Ramos (cell line): ENCODE results near the gene MMP28.
"Not testable (repeated sequence)": the region's sequence is repeated elsewhere in the genome, so short reads cannot be mapped to it uniquely, and the experiment has no call there.

Source experiments
- in situ Hi-C: fragments of 300-500 bp; cut with MboI; formaldehyde crosslinking; loops from one replicate; pipeline ENCODE4 v1.14.3; 2022; ENCODE audit warnings: low sequenced_read_pairs; ENCODE audit not compliant: unreplicated experiment

The MMP28 gene

DNA sequence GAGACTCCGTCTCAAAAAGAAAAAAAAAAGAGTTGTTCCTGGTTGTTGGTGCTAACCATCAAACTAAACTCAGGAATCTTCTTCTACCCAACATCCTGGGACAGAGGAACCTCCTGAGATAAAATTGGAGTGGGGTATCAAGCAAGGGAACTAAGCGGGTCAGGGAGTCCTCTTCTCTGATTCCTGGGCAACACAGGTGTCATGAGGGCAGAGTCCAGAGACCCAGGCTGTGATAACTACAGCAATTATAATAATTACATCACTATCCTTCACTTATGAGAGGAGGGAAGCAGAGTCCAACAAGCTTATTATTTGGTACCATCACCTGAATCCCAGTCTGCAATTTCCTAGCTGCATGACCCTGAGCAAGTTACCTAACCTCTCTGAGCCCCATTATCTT lies 26.6 kb downstream of the MMP28 start:
- in situ Hi-C loops, result no loop called here

DNA sequence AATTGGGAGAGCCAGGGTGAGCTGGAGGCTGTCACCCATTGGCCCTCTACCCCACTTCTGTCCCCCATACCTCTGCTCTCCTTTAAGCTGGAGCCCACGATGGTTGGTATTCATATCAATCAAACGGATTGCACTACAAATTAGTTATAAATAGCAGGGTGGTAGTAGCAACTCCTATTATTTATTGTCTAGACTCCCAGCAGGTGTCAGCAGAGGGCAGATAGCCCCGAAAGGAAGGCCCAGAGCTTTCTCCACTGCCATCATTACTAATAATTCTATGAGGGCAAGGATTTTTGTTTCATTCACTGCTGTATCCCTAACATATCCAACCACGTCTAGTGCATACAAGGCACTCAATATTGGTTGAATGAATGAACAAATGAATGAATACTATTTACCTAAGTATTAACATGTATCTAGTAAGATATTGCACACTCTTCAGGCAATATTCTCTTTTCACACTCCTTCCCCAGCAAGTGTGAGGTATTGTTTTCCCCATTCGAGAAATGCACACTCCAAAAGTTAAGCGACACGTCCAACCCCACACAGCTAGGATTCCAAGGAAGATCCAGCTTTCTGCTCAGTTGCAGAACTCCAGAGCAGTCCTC lies 28.4 kb downstream of the MMP28 start:
- in situ Hi-C loops, result no loop called here

DNA sequence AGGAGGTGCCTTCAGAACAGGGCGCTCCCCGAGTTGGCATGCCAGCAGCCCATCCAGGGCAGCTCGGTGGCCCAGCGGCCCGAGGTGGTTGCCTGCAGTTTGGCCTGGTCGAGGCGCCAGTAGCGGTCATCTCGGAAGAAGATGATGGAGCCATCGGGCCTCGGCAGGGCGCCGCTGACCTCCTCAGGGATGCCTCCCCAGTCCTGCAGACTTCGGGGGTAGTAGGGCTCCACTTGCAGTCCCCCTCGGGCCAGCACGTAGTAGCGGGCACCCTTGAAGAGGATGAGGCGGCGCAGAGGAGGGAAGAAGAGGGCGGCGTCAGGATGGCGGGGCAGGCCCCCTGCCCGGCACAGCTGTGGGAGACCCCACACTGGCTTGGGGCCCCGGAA lies 29.0 kb downstream of the MMP28 start:
- in situ Hi-C loops, result no loop called here

DNA sequence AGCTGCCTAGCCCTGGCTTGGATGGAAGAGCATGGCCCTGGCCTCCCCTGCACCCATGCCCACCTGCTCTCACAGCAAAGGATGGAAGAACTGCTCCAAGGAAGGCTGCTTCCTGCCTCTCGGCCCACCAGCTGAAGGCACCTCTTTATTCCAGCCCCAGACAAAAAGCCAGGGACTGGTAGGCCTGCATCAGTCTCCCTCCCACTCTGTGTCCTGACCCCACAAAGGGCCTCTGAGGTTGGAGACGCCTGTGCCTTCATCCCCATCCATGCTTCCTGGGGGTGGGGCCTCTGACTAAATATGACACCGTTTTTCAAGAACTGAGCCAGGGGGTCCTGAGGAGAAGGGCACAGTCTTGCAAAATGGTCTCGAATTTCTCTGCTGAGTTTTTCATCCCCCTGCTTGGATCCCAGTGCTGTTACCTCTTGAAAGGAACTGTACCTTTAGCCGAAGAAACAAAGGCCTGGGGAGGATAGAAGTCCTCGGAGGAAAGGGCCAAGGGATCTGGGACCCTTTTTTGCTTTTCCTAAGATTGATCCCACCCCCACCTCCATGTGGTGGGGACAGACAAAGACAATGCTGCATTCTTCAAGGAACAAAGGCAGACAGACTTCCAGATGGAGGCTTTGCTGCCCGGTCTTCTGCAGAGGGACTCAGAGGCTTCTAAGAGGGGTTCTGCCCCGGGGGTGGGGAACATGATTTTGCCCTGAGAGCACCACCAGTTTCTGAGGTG lies 29.5 kb downstream of the MMP28 start:
- in situ Hi-C loops, result no loop called here

DNA sequence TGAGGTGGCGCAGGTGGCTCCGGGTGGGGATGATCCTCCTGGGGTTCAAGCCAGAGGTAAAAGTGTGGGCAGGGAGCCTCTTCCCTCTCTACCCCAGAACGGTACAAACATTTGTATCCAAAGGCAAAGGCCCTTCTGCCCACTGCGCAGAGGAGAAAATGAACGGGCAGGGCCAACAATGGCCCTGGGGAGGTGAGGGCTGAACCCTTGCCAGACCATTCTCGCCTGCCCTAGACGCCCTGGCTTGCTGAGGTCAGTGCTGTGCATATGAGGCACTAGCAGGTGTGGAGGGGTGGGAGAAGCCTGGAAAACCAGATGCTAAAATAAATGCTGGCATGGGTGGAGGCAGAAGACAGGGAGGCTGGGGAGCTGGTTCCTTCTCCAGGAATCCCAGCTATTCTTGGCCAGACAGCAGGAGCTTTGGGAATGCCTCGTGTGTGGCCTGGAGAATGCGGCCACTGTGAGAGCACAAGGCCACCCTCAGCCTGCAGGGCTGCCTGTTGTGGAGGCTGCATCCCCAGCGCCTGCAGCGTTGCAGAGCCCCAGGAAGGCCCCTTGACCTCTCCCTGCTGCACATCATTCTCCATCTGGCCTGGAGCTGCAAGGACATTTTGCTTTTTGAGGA lies 30.2 kb downstream of the MMP28 start:
- in situ Hi-C loops, result no loop called here

DNA sequence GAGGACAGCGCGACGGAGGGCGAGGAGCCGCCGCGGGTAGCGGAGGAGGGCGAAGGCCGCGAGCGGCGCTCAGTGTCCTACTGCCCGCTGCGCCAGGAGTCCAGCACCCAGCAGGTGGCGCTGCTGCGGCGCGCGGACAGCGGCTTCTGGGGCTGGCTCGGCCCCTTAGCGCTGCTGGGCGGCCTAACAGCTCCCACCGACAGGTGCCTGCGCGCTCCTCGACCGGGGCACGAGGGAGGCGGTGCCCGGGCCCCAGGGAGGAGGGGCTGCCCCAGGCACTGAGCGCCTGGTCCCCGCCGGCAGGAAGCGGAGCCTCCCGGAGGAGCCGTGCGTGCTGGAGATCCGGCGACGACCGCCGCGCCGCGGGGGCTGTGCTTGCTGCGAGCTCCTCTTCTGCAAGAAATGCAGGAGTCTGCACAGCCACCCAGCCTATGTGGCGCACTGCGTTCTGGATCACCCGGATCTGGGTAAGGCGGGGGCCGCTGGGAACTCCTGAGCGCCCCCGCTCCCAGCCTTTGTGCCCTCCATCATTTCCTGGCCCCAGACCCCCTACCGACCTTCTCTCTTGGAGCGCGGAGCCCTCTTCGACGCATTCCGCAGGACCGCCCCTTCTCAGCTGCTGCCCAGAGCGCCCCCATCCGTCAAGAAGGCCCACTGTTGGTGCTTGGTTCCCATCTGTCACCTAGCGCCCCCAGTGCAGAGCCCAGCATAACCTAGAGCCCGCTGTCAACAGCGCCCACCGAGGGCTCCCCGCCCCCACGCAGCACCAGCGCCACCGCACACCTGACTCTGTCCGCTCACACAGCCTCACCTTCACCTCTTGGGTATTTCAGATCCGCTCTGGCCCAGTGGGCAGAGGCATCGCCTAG lies 31.1 kb downstream of the MMP28 start:
- in situ Hi-C loops, result loop anchor here (5.0 kb wide), 1 partner anchor 43 kb away; the partner anchor contains the start of gene TAF15

DNA sequence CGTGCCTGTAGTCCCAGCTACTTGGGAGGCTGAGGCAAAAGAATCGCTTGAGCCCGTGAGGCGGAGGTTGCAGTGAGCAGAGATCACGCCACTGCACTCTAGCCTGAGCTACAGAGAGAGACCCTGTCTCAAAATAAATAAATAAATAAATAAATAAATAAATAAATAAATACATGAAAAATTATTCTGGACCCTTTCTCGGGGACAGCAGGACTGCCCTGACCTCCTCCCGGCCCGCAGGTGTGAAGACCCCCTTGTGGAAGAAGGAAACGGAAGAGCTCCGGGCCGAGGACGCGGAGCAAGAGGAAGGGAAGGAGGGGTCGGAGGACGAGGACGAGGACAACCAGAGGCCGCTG lies 31.7 kb downstream of the MMP28 start:
- in situ Hi-C loops, result loop anchor here (5.0 kb wide), 1 partner anchor 44 kb away; the partner anchor contains the start of gene TAF15

DNA sequence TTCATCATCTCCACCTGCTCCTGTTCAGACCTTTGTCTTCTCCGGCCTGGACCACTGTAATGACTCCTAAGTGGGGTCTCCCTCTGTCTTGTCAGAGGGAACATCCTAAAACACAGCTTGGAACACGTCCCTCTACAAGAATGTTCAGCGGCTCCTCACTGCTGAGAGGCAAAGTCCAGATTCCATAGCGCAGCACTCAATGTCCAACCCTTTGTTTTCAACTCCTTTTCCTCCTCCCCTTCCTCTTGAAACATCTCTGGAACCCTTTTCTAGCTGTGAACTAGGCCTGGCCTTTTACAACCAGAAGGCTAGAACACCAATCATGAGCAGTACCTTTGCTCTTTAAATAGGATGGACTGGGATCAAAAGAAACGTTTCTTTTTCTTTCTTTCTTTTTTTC lies 33.8 kb downstream of the MMP28 start:
- in situ Hi-C loops, result loop anchor here (5.0 kb wide), 1 partner anchor 46 kb away; the partner anchor contains the start of gene TAF15

DNA sequence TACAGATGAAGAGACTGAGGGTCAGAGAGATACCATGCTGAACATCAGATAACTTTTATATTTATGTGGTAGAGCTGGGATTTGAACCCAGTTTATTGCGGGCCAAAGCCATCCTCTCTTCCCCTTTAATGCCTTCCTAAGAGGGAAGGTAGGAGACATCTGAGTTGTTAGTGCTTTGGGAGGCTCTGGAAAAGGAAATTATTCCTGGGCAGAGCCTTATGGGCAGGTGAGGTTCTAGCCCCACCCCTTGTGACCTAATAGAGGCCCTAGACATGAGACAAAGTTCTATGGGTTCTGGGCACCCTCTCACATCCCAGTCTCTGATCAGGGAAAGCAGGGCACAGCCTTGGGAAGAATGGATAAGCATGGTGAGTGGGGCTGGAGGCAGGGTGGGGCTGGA lies 34.9 kb downstream of the MMP28 start, which contains the start of gene C17orf50:
C17orf50 (plus strand) TSS at position 301 of the 400 bp plus-strand sequence; CDS start at position 356, 55 bp downstream.
- in situ Hi-C loops, result loop anchor here (5.0 kb wide), 1 partner anchor 47 kb away; the partner anchor contains the start of gene TAF15

DNA sequence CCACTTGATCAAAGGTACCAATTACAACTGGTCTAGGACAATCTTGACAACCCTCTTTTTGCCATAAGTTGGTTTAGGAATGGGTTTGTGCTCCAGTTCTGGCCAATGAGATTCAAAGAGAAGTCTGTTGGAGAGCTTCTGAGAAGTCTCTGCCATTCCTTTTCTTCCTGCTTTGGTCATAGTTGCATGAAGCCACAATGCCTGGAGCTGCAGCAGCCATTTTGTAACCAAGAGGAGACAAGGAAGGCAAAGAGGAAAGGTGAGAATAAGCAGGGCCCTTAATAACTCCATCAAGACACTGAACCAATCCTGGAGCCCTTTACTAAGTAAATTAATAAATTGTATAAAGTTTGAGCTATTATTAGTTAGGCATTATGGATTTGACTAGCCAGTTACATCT lies 38.2 kb downstream of the MMP28 start:
- in situ Hi-C loops, result no loop called here

DNA sequence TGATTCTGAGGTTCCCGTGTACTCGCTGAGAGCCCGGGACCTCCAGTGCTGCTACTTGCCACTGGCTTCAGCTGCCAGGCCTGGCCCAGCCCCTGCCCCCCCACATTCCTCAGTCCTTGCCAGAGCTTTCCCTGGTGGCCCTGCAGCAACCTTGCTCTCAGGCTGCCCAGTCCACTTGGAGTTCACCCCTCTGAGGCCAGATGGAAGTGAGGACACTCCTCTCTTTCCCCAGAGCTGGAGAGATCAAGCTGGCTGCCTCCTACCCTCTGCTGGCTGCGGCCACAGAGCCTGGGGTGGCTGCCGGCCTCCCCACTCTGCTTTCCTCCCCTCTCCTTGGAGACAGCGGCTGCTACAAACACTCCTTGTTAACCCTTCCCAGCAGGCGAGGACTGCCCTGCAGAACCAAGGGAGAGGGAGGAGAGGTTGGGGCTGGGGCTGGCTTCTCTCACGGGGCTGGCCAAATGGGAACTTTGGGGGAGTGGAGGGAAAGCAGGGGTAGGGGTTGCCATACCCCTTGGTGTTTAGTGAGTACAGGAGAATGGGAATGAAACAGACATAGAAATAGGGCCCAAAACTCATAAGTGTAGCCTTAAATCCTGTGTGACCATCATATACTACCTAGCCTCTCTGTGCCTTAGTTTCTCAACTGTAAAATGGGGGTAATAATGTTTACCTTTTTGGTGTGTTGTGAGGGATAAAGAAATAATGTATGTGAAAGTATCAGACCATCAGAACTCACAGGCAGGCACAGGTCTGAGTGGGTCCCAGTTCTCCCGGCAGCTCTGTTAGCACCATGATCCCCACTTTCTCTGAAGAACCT lies 42.3 kb downstream of the MMP28 start, which contains the start of gene GAS2L2:
GAS2L2 (minus strand) TSS at position 295 of the 820 bp plus-strand sequence. CDS start 389 bp downstream, outside the sequence.
- in situ Hi-C loops, result no loop called here

DNA sequence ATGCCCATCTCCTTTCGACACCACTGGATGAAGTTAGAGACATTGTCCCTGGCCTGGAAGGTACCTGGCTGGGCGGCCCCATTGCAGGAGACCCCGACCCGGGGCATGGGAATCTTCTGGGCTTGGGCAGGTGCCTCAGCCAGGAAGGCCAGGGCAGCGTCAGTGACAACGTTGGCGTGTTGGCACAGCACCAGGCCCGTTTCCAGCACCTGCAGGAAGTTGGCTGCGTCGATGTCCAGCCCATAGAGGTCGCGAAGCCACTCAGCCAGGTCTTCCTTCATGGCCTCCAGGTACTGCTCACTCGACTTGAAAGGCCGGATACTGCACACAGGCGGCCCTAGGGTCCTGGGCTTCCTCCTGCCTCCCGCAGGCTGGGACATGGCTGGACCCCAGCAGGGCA lies 43.0 kb downstream of the MMP28 start:
- in situ Hi-C loops, result no loop called here

DNA sequence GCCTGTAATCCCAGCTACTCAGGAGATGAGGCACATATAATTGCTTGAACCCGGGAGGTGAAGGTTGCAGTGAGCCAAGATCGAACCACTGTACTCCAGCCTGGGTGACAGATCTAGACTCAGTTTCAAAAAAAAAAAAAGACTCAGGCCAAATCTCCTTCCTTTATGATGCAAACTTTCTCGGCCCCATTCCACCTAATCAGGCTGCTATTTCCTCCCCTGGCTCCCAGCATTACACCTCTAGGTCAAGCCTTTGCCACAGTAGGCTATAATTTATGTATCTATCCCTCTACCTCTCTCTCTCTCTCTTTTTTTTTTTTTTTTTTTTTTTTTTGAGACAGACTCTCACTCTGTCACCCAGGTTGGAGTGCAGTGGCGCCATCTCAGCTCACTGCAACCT lies 43.9 kb downstream of the MMP28 start:
- in situ Hi-C loops, result not testable (repeated sequence)

DNA sequence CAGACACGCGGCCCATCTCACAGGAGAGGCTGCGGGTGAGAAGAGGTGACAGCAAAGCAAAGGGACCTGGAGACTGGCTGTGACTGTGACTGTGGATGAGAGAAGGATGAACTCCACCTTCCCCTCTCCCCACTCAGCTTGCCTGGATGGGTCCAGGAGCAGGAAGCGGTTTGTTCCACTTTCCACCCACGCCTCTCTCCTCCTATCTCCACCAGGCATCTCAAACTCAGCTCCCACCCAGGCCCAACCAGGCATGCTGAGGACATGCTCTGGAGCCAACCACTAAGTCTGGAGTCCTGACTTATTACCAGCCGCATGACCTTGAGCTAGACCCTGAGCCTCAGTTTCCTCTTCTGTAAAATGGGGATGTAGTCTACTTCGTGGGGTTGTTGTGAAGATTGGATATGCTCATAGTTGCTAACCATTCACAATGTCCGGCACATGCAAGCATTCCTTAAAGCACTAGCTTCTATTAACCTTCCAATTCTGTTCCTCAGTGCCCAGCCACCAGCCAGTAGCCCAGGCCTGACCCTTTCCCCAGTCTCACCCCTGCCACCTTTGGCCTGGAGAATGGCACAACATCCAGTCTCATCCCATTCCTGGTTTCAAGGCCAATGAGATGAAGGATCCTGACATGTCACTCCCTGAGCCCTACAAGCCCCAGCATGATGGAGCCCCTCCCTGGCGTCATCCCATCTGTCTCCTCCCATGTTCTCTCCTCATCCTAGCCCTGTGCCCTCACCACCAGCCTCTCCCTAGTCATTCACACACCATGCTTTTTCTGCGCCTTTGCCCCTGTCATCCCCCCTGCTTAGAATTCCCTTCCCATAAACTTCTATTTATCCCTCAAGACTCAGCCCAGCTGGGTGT lies 44.7 kb downstream of the MMP28 start:
- in situ Hi-C loops, result no loop called here

DNA sequence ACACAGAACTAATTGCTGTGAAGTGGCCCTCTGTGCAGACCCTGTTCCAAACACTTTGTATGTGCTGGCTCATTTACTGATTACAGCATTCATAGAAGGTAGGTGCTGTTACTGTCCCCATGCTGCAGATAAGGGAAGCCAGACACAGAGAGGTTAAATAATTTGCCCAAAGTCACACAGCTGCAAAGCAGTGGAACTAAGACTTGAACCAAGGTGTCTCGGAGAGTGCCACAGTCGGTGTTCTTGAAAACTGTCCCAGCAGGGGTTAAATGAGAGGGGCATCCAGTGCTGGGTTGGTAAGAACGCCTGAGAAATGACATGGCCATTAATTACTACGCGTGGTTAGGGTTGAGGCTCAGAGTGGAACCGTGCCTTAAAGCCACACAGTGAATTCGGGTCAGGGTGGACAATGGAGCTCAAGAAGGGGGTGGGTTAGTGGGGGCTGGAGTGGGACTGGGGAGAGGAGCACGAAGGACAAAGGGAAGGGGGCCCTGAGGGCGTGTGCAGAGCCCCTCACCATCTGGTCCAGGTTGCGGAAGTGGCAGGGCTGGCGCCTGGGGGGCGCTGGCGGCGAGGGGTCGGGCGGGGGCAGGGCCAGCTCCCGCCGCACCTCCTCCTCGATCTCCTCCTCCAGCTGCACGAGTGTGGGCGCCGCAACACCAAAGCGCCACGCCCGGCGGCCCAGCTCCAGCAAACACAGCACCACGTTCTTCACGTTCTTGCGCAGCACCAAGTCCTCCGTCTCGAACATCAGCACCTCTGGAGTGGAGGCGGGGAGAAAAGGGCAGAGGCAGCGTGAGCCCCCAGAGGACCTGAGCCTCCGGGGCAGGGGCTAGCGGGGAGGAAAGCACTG lies 45.7 kb downstream of the MMP28 start:
- in situ Hi-C loops, result loop anchor here (5.0 to 10.0 kb wide), 2 partner anchors 142 to 435 kb away; no protein-coding TSS in a partner anchor

DNA sequence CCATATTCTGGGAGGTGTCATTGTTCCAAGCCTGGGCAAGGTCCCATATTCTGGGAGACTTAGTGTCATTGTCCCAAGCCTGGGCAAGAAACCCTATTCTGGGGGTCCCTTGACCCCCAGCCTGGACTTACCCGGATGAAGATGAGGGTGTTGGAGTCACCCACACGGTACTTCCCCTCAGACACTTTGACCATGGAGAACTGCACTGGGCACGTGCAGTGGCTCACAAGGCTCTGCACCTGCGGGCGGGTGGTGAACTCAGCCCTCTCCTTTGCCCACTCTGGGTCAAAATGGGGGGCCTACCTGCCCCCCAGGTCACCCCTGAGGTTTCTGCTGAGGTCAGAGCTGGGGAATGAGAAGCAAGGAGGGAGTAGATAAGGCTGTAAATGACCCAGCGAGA lies 46.5 kb downstream of the MMP28 start:
- in situ Hi-C loops, result loop anchor here (5.0 to 10.0 kb wide), 2 partner anchors 142 to 434 kb away; no protein-coding TSS in a partner anchor

DNA sequence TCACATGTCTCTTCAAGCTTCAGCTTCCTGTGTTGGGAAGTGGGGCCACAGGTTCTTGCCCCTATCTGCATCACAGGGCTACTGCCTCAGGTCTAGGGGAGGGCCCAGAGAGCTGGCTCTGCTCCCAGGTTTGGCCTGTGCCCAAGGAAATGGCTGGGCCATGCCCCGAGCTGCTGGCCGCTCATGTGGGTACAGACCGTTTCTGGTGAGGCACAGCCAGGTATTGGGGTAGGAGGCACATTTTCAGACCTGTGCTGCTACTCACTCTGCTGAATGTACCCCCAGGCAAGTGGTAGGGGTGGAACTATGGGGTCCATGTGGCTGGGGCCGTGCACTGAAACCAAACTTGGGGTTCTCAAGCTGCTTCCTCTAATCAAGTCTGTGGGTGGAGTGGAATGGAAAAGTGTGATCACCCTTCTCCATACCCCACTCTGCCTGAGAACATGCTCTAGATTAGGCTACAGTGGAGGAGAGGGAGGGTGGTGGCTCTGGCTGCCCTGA lies 47.0 kb downstream of the MMP28 start:
- in situ Hi-C loops, result loop anchor here (5.0 to 10.0 kb wide), 2 partner anchors 141 to 434 kb away; no protein-coding TSS in a partner anchor
